K562 (cell line): ENCODE results near the gene DIP2C. TPM values are rescaled to one million over a fixed set of nuclear protein-coding genes. Genes with fewer than 3 reads are reported as not detected.

Source experiments
- ATAC-seq: fragments of 200-7000 bp; cut with Tn5 transposase; 3 replicates; pipeline ENCODE4 v1.9.1; 2020; ENCODE audit warnings: moderate library complexity
- BruUV-seq: library from RNA; stranded (reverse); fragments of 400-500 nt; replicated peaks from 2 replicates; lab custom pipeline; 2021; lab: Mats Ljungman, UMichigan
- CTCF ChIA-PET: fragments of 300-600 bp; formaldehyde crosslinking; extraction: SDS; loops from one replicate; lab custom pipeline; 2021; ENCODE audit warnings: low intra/inter-chr PET ratio; lab: Yijun Ruan, JAX
- POLR2A ChIA-PET: fragments of 300-600, 350-650 bp; sonication (Branson Sonifier 250); formaldehyde crosslinking; extraction: SDS; loops from one replicate; lab custom pipeline; 2021; ENCODE audit warnings: antibody characterized with exemption, inconsistent platforms; lab: Yijun Ruan, JAX
- DNase-seq, 4 experiments: peaks; one replicate each; pipeline versions ENCODE4 v3.0.0 to v3.0.0-alpha.2; 2011 to 2018; ENCODE audit warnings: low spot score in 3 of 4, mixed read lengths in 3 of 4; ENCODE audit errors: extremely low read depth in 1 of 4
- FAIRE-seq: peaks from 2 replicates; lab custom pipeline; 2011; peaks lifted over from hg19 to GRCh38; lab: Jason Lieb, UNC
- H2AFZ ChIP-seq: 2 replicates; pipeline ENCODE4 v1.6.0; 2011; ENCODE audit warnings: low read depth, low read length, control low read depth, inconsistent platforms
- H3K27ac ChIP-seq: fragments of 200-600 bp; 3 replicates; pipeline ENCODE4 v1.8.0; 2011; ENCODE audit warnings: low read depth, mild to moderate bottlenecking, control low read depth, inconsistent platforms, low read length, moderate library complexity, mixed read lengths; ENCODE audit errors: extremely low read depth
- H3K27me3 ChIP-seq, 2 experiments: fragments of 300-600 bp in 1 of 2; 2 replicates in 1 of 2; 3 replicates in 1 of 2; pipeline versions ENCODE4 v1.6.0 to v1.8.0; 2011; ENCODE audit warnings: inconsistent platforms in 2 of 2, low read length in 2 of 2, mild to moderate bottlenecking in 1 of 2, mixed read lengths in 1 of 2, moderate library complexity in 1 of 2; ENCODE audit not compliant: control insufficient read depth in 2 of 2, insufficient read depth in 2 of 2
- H3K36me3 ChIP-seq: fragments of 300-600 bp; 3 replicates; pipeline ENCODE4 v1.8.0; 2011; ENCODE audit warnings: mild to moderate bottlenecking, low read length, inconsistent platforms; ENCODE audit not compliant: control insufficient read depth, insufficient read depth
- H3K4me1 ChIP-seq, 2 experiments: fragments of 200-600 bp in 1 of 2; replicated peaks in 1 of 2; 2 replicates in 1 of 2; 3 replicates in 1 of 2; pipeline versions ENCODE4 v1.5.1 to v1.8.0; 2011; ENCODE audit warnings: inconsistent platforms in 2 of 2, low read length in 2 of 2, mild to moderate bottlenecking in 1 of 2, mixed read lengths in 1 of 2, moderate library complexity in 1 of 2; ENCODE audit not compliant: control insufficient read depth in 2 of 2, insufficient read depth in 2 of 2
- H3K4me2 ChIP-seq: 2 replicates; pipeline ENCODE4 v1.6.1; 2011; ENCODE audit warnings: low read length, control low read depth, inconsistent platforms, mixed read lengths; ENCODE audit not compliant: insufficient read depth
- H3K4me3 ChIP-seq: fragments of 200-600 bp; sonication (generic), shearing (Covaris generic); 2 replicates; pipeline ENCODE4 v1.5.1; 2016; ENCODE audit warnings: control low read depth, inconsistent platforms
- H3K79me2 ChIP-seq: fragments of 200-600 bp; 3 replicates; pipeline ENCODE4 v1.8.0; 2011; ENCODE audit warnings: low read length, inconsistent platforms; ENCODE audit not compliant: control insufficient read depth, insufficient read depth
- H3K9ac ChIP-seq, 2 experiments: 2 replicates each; pipeline versions ENCODE4 v1.6.0 to v1.6.1; 2011; ENCODE audit warnings: low read depth in 2 of 2, low read length in 2 of 2, control low read depth in 1 of 2, inconsistent platforms in 1 of 2, mild to moderate bottlenecking in 1 of 2, mixed read lengths in 1 of 2; ENCODE audit not compliant: insufficient read depth in 1 of 2
- H3K9me1 ChIP-seq: one replicate; pipeline ENCODE4 v1.6.0; 2011; ENCODE audit warnings: inconsistent platforms, mild to moderate bottlenecking, low read length, moderate library complexity; ENCODE audit not compliant: control insufficient read depth, insufficient read depth
- H3K9me3 ChIP-seq: replicated peaks from 2 replicates; pipeline ENCODE4 v1.5.1; 2011; ENCODE audit warnings: low read depth, low read length, inconsistent platforms; ENCODE audit not compliant: control insufficient read depth, insufficient read depth
- H4K20me1 ChIP-seq: replicated peaks from 2 replicates; pipeline ENCODE4 v1.6.1; 2011; ENCODE audit warnings: low read length, inconsistent platforms, mixed read lengths; ENCODE audit not compliant: control insufficient read depth, insufficient read depth
- ARID3B ChIP-seq: fragments of 250-450 bp; sonication (Bioruptor Pico); IDR thresholded peaks from 2 replicates; pipeline ENCODE4 v1.4.0; 2020; ENCODE audit warnings: borderline replicate concordance
- BRCA1 ChIP-seq, 2 experiments: fragments of 450-650 bp in 1 of 2; sonication (generic) in 1 of 2; formaldehyde crosslinking in 1 of 2; IDR thresholded peaks; 2 replicates each; pipeline versions ENCODE4 v1.5.0 to v1.6.1; 2017 to 2020; ENCODE audit warnings: mild to moderate bottlenecking in 1 of 2, missing genetic modification reagents in 1 of 2
- FOXK2 ChIP-seq, 2 experiments: fragments of 450-650 bp; IDR thresholded peaks in 1 of 2; conservative IDR thresholded peaks in 1 of 2; 2 replicates each; pipeline ENCODE4 v1.6.1; 2016; ENCODE audit warnings: low read depth in 2 of 2, mild to moderate bottlenecking in 1 of 2
- HINFP ChIP-seq: fragments of 450-650 bp; conservative IDR thresholded peaks from 2 replicates; pipeline ENCODE4 v1.6.1; 2016; ENCODE audit warnings: missing genetic modification characterization, low read depth, mild to moderate bottlenecking, control low read depth, missing compliant biosample characterization
- HLTF ChIP-seq: fragments of 450-650 bp; IDR thresholded peaks from 2 replicates; pipeline ENCODE4 v1.6.1; 2016
- NFXL1 ChIP-seq: fragments of 450-650 bp; formaldehyde crosslinking; IDR thresholded peaks from 2 replicates; pipeline ENCODE4 v1.4.0; 2021; ENCODE audit warnings: mild to moderate bottlenecking
- POLR2AphosphoS2 ChIP-seq: IDR thresholded peaks from 2 replicates; pipeline ENCODE4 v1.6.1; 2012; ENCODE audit warnings: low read length, improper control_type of control experiment
- SMARCC2 ChIP-seq: fragments of 450-650 bp; IDR thresholded peaks from 2 replicates; pipeline ENCODE4 v1.6.1; 2017; ENCODE audit warnings: antibody characterized with exemption, moderate library complexity, mild to moderate bottlenecking, low read depth
- ZFP36 ChIP-seq: fragments of 150-350 bp; IDR thresholded peaks from 2 replicates; pipeline ENCODE4 v1.6.1; 2018; ENCODE audit warnings: low read length, low read depth; ENCODE audit not compliant: partially characterized antibody
- WGBS: fragments of 100-300 bp; shearing (Covaris generic); methylation state at CpG from one replicate; pipeline ENCODE4 v1.1.6; 2016; ENCODE audit warnings: low coverage, mixed read lengths; ENCODE audit not compliant: insufficient coverage; ENCODE audit errors: missing lambda C conversion rate; 5-methylcytosine and 5-hydroxymethylcytosine counted together
- in situ Hi-C: fragments of 300-500 bp; cut with MboI; formaldehyde crosslinking; loops from 4 replicates; pipeline ENCODE4 v1.15.0; 2018; ENCODE audit warnings: inconsistent platforms, mixed read lengths
- intact Hi-C: fragments of 100-400 bp; cut with micrococcal nuclease; formaldehyde crosslinking; loops from 2 replicates; pipeline ENCODE4 v1.14.2; 2022
- polyA plus RNA-seq, 8 experiments: library from polyadenylated mRNA; depleted of rRNA in 4 of 8; stranded (reverse) in 5 of 8; unstranded in 3 of 8; fragments of >200 nt; fragmentation: Nextera tagmentation in 2 of 8; fragmentation: Illumina TruSeq in 1 of 8; extraction: Ambion mirVana in 2 of 8; extraction: Trizol in 1 of 8; gene quantifications; 2 replicates each; pipeline versions ENCODE4 v1.2.1 to v1.2.3, GENCODE V29; 2011 to 2014; ENCODE audit warnings: inconsistent platforms in 1 of 8, missing spikeins in 1 of 8
- total RNA-seq, 7 experiments: library from RNA; depleted of rRNA in 6 of 7; stranded (reverse); fragments of >200 nt in 6 of 7; fragmentation: Illumina TruSeq in 2 of 7; extraction: Trizol in 2 of 7; gene quantifications; 2 replicates each; pipeline versions ENCODE4 v1.2.1 to v1.2.3, GENCODE V29; 2011 to 2021; ENCODE audit warnings: low replicate concordance in 1 of 7

The DIP2C gene
- total and polyA plus RNA-seq, 9 of the 15 experiments (the other 6 are each of a cell fraction or from before 2014, with no cell fraction given) = 0.01 TPM; not detected in 8

- CTCF ChIA-PET = no interaction called here
- POLR2A ChIA-PET = no interaction called here
- Histone ChIP-seq H3K9me3 (no peaks in the 10 kb centered on the region), H4K20me1 (peaks cover 8% of the 10 kb centered on the region), H3K27ac (no peak overlapping the region), H3K4me1 (peaks cover 0 to 18% of the 10 kb centered on the region in 2 experiments; a peak in 2 of 5 replicates), H2AFZ (no peak overlapping the region), H3K27me3 (peaks cover 57 to 90% of the 10 kb centered on the region in 2 experiments), H3K36me3 (no peaks in the 10 kb centered on the region), H3K9ac (no peak overlapping the region), H3K79me2 (no peaks in the 10 kb centered on the region), H3K9me1 (no peaks in the 10 kb centered on the region), H3K4me3 (no peak overlapping the region), H3K4me2 (no peak overlapping the region)
- in situ Hi-C loops = no loop called here
- DNase-seq (no peak), ATAC-seq (no peak), FAIRE-seq (no peak)
- BruUV-seq = no TSS peak
- no peak for TF ChIP-seq POLR2AphosphoS2
- 2% methylated on average over 23 of the region's 25 CpGs for WGBS
- intact Hi-C loops = no loop called here
Observed at GRCh38 chr10:629186-629998, 60.1 kb downstream of the DIP2C start.

- Histone ChIP-seq H3K4me1 (peaks cover 0 to 20% of the 10 kb centered on the region in 2 experiments; a peak in 2 of 5 replicates), H3K27me3 (peaks cover 52 to 88% of the 10 kb centered on the region in 2 experiments), H3K9me1 (no peaks in the 10 kb centered on the region), H3K9ac (no peak overlapping the region), H3K4me3 (no peak overlapping the region), H3K79me2 (no peaks in the 10 kb centered on the region), H3K4me2 (no peak overlapping the region), H3K9me3 (no peaks in the 10 kb centered on the region), H2AFZ (no peak overlapping the region), H3K27ac (no peak overlapping the region), H4K20me1 (peaks cover 8% of the 10 kb centered on the region), H3K36me3 (no peaks in the 10 kb centered on the region)
- ATAC-seq = no peak
- WGBS = 9% methylated on average over 19 of the region's 19 CpGs
- DNase-seq = no peak
- ChIA-PET CTCF (no interaction called here), POLR2A (interaction anchor here (0.6 kb wide), 1 partner anchor 61 kb away, joined by 3 read pairs; no protein-coding TSS in a partner anchor)
- intact Hi-C loops (no loop called here), in situ Hi-C loops (no loop called here)
- FAIRE-seq = no peak
- no TSS peak for BruUV-seq
- TF ChIP-seq FOXK2 (conservative IDR thresholded peaks at IDR 0.05 in 1 of 2, IDR thresholded peaks at IDR 0.05 in 1 of 2; ENCODE audit: low read depth in 2 of 2) (no peak), ZFP36 (no peak), ARID3B (no peak), NFXL1 (no peak), HINFP (tag) (no peak), HLTF (no peak), BRCA1 (IDR thresholded peaks at IDR 0.05) (no peak), BRCA1 (CRISPR knock-in tag; IDR thresholded peaks at IDR 0.05) (no peak), SMARCC2 (no peak)
Observed at GRCh38 chr10:628386-629045, 61.0 kb downstream of the DIP2C start.
